Anterior cingulate cortex (tissue), 58 donors: ENCODE data around the gene TEX29.

ENCODE experiments used
- DNase-seq, 58 donors: peaks; one replicate each; lab custom pipeline; 2025; lab: John Stamatoyannopoulos, UW

TEX29 gene

DNA sequence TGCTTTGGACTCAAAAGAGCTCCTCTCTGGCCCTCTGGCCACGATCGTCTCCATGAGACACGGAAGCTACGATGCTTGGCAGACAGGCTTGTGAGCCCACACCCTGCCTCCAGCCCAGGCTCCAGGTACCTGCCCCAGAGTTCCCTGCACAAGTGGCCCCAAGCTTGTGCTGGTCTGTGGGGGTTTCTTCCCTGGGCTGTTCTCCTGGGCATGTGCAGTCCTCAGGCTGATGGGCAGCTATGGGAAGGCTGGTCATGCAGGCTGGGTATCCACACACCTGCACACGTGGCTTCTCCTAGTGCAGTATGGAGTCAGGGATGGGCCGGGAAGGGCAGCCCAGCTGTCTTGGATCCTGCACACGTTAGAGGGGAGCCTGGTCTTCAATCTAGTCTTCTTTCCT is 43.1 kb downstream of the TEX29 start:
- no peak for DNase-seq

DNA sequence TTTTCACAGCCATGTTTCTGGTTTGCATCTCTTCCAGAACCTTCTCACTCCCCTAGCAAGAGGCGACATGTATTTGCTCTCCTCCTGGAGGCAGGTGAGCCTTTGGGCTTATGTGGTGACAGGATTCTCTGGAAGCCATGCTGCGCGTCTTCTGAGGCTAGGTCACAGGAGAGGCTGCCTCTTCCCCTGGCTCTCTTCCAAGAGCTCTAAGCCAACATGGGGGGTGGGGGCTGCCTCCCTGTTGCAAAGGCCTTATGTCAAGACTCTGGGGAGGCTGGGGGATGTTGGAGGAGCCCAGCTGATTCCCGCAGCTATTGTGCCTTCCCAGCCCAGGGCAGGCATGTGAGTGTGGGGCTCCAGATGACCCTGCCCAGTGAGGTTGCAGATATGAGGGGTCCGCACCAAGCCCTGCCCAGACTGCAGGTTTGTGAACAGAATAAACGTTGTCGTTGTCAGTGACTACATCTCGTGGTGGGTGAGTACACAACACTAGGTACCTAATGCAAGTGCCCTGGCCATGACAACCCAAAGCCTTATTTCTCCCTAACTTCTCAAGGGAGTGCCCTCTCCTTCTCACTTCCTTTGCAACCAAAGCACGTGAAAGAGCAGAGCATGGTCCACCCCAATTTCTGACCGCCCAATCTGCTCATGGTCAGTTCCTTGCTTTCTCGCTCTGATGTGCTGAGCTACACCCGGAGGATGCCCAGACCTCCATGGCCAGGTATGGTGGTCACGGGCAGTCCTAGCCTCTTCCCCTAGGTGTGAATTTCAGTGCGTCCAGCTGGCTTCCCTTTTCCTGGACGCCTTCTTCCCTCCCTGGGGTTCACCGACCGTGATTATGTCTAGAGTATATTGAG is 44.9 kb downstream of the TEX29 start:
- no peak for DNase-seq

DNA sequence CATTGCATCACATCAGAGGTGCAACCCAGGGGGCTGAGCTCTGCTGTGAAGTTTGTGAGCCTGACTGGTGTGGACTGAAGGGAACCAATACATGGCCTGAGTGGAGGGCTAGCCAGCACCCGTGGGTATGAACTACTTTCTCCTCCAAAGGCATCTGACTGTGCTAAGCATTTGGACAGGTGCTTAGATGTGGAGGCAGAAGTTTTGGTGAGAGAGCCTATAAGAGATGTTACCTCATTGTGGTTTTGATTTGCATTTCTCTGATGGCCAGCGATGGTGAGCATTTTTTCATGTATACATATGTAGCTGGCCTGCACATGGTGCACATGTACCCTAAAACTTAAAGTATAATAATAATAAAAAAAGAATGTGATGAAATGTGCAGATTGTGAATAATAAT is 46.9 kb downstream of the TEX29 start:
- no peak for DNase-seq

DNA sequence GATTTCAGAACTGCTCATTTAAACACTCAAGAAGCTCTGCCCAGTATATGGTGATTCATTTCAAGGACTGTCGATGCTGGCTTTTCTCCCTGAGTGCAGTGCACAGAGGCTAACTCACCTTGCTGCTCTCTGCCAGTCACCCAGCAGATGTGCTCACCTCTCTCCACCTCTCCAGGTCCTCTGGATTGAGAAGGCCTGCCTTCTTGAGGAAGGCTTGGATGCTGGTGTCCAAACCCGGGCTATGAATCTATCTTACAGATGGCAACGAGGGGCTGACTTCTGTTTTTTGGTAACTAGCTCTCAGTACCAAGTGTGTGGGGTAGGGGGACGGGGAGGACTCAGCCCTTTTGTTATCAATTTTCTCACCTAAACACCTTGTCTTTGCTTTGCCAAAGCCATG is 47.6 kb downstream of the TEX29 start:
- no peak for DNase-seq

DNA sequence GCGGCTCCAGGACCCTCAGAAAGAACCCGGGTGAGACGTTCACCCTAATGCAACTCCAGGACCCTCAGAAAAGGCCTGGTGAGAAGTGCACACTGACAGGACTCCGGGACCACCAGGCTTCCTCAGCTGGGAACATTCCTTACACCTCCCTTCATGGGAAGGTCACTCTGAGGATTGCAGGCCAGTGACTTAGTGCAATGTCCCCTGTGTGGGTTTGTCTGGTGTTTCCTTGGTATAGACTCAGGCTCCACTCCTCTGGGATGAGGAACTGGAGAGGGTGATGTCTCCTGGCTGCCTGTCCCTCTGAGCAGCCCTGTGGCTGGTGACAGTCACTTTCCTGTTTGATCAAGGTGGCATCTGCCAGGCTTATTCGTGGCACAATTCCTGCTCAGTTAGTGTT is 49.7 kb downstream of the TEX29 start:
- DNase-seq, result no peak

DNA sequence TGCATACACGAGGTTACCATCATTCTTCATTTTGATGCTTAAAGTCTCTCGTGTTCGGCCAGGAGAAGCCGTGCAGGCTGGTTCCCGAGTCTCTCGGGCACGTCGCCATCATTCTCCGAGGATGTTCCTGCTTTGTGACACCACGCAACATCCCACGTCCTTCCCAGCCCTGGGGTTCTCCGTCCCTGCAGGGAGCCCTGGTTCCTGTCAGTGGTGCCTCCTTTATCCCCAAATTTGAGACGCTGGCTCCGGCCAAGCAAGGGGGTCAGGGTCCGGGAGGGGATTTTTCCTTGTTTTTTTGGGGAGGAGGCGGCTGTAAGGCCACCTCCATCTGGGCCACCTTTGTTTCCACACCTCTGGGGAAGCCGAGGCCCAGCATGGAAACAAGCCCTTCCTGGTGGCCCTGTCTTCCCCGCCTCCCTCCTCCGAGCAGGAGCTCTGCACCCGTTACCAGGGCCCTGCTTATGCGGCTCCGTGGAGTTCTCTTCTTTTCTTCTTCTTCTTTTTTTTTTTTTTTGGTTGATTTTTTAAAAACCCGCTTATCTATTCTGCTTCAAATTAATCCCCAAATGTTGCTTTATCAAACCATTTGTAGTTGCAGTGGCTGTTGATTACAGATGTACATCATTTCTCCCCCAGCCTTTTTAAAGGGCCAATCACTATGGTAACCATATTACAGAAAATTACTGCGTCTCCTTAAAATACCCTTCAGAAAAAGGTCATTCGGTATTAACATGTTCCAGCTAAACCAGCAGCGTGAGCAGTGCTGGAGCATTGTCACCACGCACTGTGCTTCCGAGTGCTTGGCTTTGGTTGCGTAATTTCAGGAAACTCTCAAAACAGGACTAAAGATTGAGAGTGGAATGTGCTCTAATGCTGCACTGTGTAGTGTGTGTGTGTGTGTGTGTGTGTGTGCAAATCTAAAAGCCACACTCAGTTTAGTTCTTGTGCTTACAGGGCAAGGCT is 50.4 kb downstream of the TEX29 start:
- DNase-seq, result no peak

DNA sequence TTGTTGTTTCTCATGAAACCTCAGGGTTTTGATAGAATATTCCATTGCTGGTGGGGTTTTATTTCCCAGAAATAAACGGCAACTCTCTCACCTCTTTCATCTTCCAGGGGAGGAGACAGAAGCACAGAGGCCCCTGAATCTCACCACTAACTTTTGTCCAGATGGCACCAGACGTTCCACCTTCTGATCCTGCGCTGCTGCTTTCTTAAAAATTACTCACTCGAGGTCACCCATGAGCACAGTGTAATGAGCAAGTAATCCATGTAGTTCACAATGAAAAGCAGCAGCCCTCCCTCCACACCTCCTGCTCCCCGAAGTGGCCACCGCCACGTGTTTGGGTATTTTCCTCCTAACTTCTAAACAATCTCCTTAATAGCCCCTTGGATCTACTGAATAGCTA is 51.3 kb downstream of the TEX29 start:
- DNase-seq, result no peak

DNA sequence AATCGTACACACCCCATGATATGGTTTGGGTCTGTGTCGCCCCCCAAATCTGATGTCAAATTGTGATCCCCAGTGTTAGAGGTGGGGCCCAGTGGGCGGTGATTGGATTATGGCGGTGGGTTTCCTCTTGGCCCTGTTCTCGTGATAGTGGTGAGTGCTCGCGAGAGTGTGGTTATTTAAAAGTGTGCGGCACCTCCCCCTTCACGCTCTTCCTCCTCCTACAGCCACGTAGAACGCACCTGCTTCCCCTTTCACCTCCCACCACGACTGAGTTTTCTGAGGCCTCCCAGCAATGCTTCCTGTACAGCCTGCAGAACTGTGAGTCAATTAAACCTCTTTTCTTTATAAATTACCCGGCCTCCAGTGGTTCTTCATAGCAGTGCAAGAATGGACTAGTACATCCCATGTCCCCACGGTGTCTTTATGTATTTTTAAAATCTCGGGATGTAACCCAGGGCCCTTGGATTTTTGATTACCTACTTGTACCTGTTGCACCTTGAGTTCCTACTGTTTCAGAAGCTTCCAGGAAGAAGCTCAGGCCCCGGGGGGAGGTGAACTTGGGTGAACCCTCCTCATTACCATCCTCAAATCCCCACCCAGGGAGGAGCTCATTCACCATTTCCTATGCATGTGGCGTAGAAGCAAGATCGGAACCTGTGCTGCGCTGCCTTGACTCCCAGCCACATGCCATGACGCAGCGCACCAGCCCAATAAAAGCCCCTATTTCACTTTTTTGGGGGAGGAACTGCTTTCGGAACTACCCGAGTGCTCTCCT is 52.4 kb downstream of the TEX29 start:
- DNase-seq, result no peak

DNA sequence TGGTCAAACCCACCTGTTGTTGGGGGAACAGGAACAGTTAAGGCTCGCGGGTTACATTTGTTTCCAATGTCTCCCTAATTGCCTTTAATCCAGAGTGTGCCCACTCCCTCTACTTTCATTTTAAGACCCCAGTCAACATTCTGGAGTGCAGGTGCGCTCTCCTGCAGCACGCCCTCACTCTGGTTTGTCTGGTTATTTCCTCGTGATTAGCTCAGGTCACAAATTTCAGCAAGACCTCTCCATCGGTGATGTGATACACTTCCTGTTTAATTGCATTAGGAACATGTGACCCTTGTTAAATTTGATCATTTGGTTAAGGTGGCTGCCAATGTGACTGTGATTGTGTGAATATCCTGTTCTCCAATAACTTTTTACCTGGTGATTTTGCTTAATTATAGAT is 53.0 kb downstream of the TEX29 start:
- DNase-seq, result no peak

DNA sequence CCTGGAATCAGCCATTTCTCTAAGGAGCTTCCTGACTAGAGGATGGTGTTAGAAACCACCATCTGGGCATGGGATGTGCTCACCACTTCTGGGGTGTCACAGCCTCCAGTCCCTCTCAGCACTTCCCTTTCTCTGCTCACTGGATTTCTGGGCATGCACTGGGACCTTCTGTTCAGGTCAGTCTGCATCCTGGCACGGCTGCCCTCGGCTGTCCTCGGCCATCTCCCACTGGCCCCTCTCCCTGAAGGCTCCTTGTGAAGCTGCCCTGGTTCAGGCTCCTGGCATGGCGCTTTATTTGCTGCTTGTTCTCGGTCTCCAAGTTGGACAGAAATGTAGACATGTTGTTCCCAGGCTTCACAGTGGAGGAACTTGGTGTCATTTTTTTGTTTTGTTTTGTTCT is 60.0 kb downstream of the TEX29 start:
- DNase-seq, result no peak

DNA sequence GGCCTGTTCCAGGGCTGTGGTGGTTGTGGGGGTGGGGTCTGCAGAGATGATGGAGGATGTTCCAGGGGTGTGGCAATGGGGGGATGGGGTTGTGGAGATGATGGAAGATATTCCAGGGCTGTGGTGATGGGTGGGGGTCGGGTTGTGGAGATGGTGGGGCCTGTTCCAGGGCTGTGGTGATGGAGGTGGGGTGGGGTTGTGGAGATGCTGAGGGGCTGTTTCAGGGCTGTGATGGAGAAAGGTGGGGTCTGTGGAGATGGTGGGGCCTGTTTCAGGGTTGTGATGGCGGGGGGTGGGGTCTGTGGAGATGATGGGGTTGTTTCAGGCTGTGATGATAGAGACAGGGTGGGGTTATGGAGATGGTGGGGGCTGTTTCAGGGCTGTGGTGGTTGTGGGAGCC is 62.0 kb downstream of the TEX29 start:
- no peak for DNase-seq

DNA sequence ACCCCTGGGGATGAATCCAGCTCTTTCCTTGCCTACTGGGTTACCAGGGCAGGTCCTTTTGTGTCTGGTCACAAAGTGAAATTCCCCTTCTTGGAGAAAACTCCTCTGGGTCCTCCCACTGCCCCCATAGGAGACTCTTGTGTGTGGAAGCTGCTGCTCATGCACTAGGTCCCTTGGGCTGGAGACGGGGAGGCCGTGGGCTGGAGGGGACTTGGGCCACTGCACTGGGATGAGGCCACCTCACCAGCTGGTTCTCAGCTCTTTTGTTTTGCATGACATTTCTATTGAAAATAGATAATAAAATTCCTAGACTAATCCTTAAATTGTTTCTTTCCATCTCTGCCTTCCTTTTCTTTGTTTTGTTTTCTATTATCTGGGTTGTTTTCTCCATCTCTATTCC is 62.4 kb downstream of the TEX29 start:
- DNase-seq, result no peak

DNA sequence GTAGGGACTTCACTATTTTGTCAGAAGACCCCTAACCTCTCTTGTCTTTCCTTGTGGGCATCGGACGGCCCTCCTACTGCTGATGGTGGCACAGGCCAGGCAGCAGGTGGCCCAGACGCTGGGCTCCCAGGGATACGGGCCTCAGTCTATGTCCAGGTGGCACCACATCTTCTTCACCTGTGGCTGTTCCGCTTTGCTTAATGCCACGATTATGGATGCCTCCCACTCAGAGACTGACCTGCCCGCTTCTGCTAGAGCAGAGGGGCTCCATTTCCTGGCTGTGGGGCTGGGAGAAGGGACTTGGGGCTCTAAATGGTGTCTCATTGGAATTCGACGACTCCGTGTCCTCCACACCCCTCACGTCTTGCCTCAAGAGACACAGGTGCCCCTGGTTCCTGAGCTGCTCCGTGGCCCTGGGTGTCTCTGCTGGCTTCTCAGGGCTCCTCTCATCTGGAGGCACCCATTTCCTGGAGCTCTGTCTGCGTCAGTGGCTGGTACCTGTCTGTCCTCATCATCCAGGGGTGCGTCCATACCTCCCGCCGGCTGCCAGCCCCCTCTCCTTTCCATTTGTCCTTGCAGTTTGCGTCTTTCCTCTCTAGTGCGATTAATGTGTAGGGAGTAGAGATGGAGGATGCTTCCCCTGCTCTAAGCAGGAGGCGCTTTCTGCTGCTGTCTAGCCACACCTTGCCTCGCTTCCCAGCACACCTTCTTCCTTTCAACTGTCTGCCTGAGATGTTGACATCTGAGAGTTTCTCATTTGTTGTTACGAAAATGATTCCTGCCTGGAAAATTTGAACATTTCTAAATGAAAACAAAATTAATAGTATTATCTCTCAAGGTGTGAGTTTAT is 63.4 kb downstream of the TEX29 start:
- peak in 1 of 58 donors; percentile 13 for DNase-seq

DNA sequence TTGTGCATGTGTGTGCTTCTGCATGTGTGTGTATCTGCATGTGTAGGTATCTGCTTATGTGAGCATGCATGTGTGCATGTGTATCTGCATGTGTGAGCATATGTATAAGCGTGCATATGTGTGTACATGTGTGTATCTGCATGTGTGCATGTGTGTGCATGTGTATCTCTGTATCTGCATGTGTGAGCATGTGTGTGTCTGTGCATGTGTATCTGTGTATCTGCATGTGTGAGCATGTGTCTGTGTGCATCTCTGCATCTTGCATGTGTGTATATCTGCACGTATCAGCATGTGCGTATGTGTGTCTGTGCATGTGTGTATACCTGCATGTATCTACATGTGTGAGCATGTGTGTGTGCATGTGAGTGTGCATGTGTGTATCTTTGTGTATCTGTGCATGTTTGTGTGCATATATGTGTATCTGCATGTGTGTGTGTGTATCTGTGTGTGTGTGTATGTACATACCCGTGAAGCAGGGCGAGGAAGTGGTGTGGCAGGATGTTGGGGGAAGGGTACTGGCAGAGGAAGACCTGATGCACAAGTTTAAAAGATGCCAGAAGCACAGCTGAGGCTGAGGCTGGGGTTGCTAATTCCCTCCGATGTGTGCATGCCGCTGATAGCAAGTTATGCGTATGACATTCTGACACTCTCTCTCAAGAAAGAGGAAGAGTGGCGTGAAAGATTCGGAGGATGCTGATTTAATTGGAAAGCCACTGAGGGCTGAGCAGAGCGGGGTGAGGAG is 64.2 kb downstream of the TEX29 start:
- peak in 1 of 58 donors; percentile 13 for DNase-seq

DNA sequence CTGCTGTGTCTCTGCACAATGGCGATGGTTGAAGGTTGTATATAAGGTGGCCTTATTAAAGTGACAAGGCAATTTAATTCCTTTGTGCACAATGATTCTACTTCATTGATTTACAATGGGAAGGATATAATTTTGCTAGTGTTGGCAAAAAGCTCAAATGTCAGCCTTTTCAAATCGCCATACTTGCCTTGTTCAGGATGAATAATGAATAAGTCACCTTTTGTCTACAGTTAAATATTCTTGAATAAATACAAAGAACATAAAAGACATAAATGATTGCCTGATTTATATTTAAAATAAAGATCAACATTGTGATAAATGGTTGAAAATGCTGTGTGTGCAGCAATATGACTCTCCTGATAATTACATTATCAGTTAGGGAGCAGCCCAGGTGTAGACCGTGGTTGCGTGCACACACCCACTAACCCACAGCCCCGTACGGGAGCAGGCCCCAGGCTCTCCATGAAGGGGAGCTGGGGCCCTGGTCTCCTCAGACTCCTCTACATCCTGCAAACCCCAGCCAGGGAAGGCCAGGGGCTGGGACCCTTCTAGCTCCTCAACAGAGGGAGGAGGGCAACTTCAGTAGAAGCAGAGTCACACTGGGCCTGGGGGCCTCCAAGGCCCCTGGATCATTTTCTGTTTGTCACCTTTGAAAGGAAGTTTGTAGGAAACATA is 64.9 kb downstream of the TEX29 start:
- no peak for DNase-seq

DNA sequence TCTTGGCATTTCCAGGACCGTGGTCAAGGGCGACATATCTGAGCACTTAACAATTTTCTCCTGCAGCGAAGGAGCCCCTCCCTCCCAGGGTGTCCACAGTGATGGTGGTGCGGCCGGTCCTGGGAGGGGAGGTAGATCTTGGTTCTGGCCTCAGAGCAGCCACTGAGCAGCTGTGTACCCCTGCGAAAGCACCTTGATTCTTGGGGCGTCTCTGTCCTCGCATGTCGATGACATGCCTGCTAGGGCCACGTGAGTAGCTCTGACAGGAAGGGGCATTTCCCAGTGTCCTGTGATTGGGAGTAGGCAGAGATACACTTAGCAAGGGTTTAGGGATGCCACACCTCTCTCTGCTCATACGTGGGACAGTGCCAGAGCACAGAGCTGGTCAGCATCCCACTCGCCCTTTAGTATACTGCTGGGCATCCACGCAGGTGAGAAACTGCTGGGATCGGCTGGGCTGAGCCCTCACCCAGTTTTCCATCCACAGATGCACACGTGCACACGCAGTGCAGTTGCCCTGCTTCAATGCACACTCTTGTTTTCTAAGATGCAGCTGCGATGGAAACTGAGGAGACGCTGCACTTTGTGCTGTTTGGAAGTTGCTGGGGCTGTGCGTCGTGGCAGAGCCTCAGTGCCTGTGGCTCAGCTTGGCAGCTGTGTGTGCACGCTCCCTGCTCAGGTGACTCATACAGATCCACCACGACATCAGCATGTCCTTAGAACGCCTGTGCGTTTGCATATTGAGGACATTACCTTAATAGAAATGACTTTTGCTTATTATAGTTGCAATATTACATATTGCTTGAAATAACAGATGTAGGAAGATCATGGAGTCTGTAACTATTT is 66.8 kb downstream of the TEX29 start:
- peak in 3 of 58 donors; percentile 12 to 27 (median 19) for DNase-seq

DNA sequence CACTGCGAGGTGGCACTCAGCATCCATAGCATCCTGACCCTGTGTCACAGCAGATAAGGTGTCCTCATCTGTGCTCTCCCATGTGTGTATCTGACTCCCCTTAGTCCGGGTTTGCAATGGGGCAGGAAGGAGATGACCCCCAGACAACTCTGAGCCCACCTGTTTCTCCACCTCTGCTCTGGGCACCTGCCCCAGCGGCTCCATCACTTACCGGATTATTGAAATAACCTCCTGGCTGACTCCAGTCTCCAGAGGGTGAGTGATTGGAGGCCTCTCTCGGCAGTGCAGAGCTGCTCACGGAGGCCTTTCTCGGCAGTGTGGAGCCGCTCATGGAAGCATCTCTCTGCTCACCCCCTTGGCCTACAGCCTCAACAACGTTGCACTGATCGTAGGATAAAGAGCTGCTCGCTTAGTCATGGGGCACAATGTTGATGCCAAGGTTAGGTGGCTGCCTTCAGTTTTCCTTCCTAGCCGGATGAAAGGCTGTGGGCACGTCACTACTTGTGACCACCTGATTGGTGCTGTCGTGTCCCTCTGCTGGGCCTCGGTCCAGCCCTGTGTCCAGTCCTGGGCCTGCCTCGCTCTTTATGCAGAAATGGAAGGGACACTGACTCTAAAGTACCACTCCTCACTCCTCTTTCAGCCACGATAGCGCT is 67.6 kb downstream of the TEX29 start:
- no peak for DNase-seq
